M059J (cell line): ENCODE results near the gene GABRA4. TPM values are rescaled to one million over a fixed set of nuclear protein-coding genes. Genes with fewer than 3 reads are reported as not detected.

ENCODE experiments used
- DNase-seq: peaks from one replicate; pipeline ENCODE4 v3.0.0-alpha.2; 2012; ENCODE audit warnings: low read depth
- total RNA-seq: library from RNA; depleted of rRNA; stranded (reverse); fragments of >200 nt; shearing (Covaris generic); gene quantifications from 2 replicates; pipeline ENCODE4 v1.2.3, GENCODE V29; 2014; rRNA removed

GABRA4 gene
- total RNA-seq: 0.05 and 0.07 TPM in 2 replicates

GRCh38 chr4:46993075-46994006, at the start of gene GABRA4:
GABRA4 (minus strand) TSS chr4:46993581; CDS start chr4:46993424, 157 bp downstream.
- DNase-seq: no peak

- DNase-seq: no peak
Measured at GRCh38 chr4:47040828-47041227, 47.4 kb upstream of the GABRA4 start.

- no peak for DNase-seq
Measured at GRCh38 chr4:47038263-47038662, 44.9 kb upstream of the GABRA4 start.

GRCh38 chr4:47032405-47033106, 39.2 kb upstream of the GABRA4 start:
- DNase-seq: peak; percentile 69

- DNase-seq: peak; percentile 28
Measured at GRCh38 chr4:47031751-47032404, 38.5 kb upstream of the GABRA4 start.

GRCh38 chr4:47031011-47031678, 37.8 kb upstream of the GABRA4 start, which contains the start of gene GABRB1:
GABRB1 (plus strand) TSS chr4:47031567.
- peak; percentile 64 for DNase-seq

GRCh38 chr4:47017494-47017893, 24.1 kb upstream of the GABRA4 start:
- DNase-seq: peak; percentile 57

GRCh38 chr4:47017081-47017480, 23.7 kb upstream of the GABRA4 start:
- peak; percentile 31 for DNase-seq

GRCh38 chr4:47013373-47013772, 20.0 kb upstream of the GABRA4 start:
- DNase-seq: no peak

- no peak for DNase-seq
Measured at GRCh38 chr4:47012676-47013075, 19.3 kb upstream of the GABRA4 start.

GRCh38 chr4:47010912-47011446, 17.6 kb upstream of the GABRA4 start:
- DNase-seq: peak; percentile 6

GRCh38 chr4:47010347-47010911, 17.0 kb upstream of the GABRA4 start:
- DNase-seq: peak; percentile 5

GRCh38 chr4:47002580-47002979, 9.2 kb upstream of the GABRA4 start:
- DNase-seq: peak; percentile 62

- no peak for DNase-seq
Measured at GRCh38 chr4:47000406-47000805, 7.0 kb upstream of the GABRA4 start.

- no peak for DNase-seq
Measured at GRCh38 chr4:46999566-46999965, 6.2 kb upstream of the GABRA4 start.

GRCh38 chr4:46994007-46994405, 625 bp upstream of the GABRA4 start:
- peak; percentile 12 for DNase-seq

GRCh38 chr4:46992338-46992737, 1.0 kb downstream of the GABRA4 start:
- no peak for DNase-seq

- no peak for DNase-seq
Measured at GRCh38 chr4:46986922-46987638, 6.3 kb downstream of the GABRA4 start.

- no peak for DNase-seq
Measured at GRCh38 chr4:46984781-46985180, 8.6 kb downstream of the GABRA4 start.

GRCh38 chr4:46980851-46981250, 12.5 kb downstream of the GABRA4 start:
- DNase-seq: no peak
